Stimulated activated CD4-positive, alpha-beta T cell treated with anti-CD3 and anti-CD28 coated beads, TNF-alpha, amount 100 ng/mL, for 24 hours (primary cell): ENCODE results near the gene ADK.
"Not testable (repeated sequence)": the region's sequence is repeated elsewhere in the genome, so short reads cannot be mapped to it uniquely, and the experiment has no call there.

Experiments used
- DNase-seq, 3 experiments: peaks; one replicate each; pipeline ENCODE4 v3.0.0-alpha.2; 2020; ENCODE audit warnings: low read depth in 3 of 3

ADK gene

GRCh38 chr10:74300074-74300621 lies 149.1 kb downstream of the ADK start:
- DNase-seq: not testable (repeated sequence)

DNA sequence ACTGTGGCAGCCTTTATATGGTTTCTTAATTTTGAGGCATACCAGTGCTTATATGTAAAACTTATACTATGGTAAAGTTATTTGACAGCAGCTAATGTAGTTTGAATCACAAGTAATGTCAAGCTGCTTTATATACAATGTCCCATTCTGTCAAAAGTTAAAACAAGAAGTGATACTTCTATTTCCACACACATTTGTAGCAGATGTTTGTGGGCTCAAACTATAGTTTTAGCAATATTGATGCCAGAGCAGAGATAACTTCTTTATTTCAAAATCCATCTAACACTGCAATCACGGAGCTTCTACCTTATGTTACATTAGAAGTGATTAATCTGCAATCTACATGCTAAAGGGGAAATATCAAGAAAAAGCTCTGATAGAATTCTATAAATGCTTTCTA lies 149.6 kb downstream of the ADK start:
- DNase-seq: no peak

DNA sequence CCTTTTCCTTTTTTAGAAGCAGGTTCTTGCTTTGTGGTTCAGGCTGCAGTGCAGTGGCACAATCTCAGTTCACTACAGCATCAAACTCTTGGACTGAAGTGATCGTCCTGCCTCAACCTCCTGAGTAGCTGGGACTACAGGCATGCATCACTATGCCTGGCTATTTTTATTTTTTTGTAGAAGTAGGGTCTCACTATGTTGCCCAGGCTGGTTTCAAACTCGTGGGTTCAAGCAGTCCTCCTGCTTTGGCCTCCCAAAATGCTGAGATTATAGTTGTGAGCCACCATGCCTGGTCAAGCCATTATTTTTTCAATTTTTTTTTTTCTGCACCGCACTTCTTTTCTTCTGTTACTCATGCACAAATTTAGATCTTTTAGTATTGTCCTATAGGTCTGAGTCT lies 154.7 kb downstream of the ADK start:
- DNase-seq: no peak

- no peak for DNase-seq
Observed at GRCh38 chr10:74306227-74306982, 155.4 kb downstream of the ADK start.

GRCh38 chr10:74307061-74307651 lies 156.1 kb downstream of the ADK start:
- DNase-seq: no peak

GRCh38 chr10:74310652-74311257 lies 159.7 kb downstream of the ADK start:
- DNase-seq: no peak

- DNase-seq: no peak
Observed at GRCh38 chr10:74314166-74314565, 163.1 kb downstream of the ADK start.

DNA sequence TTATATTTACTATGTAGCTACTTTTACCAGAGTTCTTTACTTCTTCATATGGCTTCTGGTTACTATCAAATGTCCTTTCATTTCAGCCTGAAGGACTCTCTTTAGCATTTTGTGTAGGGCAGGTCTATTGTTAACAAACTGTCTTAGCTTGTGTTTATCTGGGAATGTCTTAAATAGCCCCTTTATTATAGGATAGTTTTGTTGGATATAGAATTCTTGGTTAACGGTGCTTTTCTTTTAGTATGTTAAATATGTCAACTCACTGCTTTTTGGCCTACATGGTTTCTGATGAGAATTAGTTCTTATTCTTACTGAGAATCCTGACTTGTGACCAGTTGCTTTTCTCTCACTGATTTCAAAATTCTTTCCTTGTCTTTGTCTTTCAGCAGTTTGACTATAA lies 169.0 kb downstream of the ADK start:
- DNase-seq: no peak

- no peak for DNase-seq
Observed at GRCh38 chr10:74320717-74321116, 169.7 kb downstream of the ADK start.

- no peak for DNase-seq
Observed at GRCh38 chr10:74322141-74322540, 171.1 kb downstream of the ADK start.

GRCh38 chr10:74322565-74322964 lies 171.5 kb downstream of the ADK start:
- no peak for DNase-seq

- no peak for DNase-seq
Observed at GRCh38 chr10:74328388-74328787, 177.4 kb downstream of the ADK start.

- no peak for DNase-seq
Observed at GRCh38 chr10:74329873-74330272, 178.9 kb downstream of the ADK start.

DNA sequence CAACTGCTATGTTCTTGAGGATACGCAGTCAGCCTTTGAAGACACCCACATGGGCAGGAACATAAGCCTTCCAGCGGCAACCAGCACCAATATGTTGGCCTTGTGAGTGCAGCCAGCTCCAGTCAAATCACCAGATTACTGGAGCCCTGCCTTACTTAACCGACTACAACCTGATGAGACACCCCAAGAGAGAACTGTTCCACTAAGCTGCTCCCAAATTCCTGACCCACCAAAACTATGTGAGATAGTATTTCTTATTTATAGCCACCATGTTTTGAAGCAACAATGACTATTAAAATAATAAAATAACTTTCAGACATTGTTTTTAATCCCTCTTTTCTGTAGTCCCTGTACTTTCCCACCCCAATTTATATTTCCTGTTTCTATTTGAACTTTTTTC lies 179.6 kb downstream of the ADK start:
- DNase-seq: no peak

- no peak for DNase-seq
Observed at GRCh38 chr10:74332398-74332797, 181.4 kb downstream of the ADK start.

DNA sequence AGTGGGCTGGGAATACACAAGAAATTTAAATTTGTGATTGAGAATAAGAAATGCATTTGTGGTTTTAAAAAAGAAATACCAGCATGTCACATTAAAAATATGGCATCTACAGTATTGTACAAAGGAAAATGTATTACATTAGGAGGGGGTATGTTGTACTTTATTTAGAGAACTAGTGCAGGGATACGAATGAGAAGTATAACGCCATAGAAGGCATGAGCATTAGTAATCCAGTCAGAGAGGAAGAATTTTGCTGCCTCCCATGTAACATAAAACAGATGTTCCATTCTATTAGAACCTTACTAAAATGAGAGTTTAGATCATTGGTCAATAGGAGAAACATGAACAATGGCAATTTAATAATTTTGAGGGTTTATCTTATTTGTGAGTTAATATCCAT lies 182.2 kb downstream of the ADK start:
- DNase-seq: no peak

DNA sequence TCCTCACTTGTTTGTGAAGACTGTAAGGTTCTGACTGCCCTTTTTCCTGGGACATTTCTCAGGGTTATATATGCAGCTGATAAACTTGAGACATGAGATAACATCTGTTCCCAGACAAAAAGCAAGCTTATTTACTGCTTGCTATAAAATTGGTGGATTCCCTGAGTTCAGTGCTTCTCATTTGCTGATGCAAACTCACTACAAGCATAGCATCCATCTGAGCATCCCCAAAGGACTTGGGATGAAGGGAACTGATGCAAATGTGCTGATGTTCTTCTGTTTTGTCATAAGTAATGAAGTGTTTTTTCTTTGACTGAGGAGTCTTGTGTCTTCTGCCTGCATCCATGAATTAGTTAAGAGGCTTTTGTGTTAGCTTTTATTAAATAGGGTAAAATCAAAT lies 183.2 kb downstream of the ADK start:
- DNase-seq: no peak

DNA sequence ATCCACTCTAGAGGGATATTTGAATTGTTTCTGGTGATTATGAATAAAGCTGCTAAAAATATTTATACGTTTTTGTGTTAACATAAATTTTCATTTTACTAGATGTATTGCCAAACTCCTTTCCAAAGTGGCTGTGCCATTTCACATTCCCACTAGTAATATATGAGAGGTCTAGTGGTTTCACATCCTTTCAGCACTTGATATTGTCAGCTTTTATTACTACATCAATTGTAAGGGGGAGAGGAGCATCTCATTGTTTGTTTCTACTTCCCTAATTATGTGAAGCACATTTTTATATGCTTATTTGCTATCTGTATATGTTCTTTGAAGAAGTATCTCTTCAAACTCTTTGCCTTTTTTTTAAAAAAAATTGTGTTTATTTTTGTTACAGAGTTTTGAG lies 184.5 kb downstream of the ADK start:
- DNase-seq: no peak

GRCh38 chr10:74337330-74338016 lies 186.5 kb downstream of the ADK start:
- DNase-seq: no peak

- DNase-seq: no peak
Observed at GRCh38 chr10:74342991-74343390, 192.0 kb downstream of the ADK start.

DNA sequence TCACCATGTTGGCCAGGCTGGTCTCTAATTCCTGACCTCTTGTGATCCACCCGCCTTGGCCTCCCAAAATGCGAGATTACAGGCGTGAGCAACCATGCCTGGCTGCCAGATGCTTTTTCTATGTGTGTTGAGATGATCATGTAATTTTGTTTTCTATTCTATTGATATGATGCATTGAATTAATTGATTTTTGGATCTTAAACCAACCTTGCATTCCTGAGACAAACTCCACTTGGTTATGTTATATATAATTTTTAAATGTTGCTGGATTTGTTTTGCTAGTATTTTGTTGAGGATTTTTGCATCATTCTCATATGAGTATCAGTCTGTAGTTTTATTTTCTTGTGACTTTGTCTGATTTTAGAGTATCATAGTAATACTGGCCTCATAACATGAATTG lies 192.8 kb downstream of the ADK start:
- no peak for DNase-seq

- no peak for DNase-seq
Observed at GRCh38 chr10:74344306-74344705, 193.3 kb downstream of the ADK start.
